Neuron (in vitro differentiated cells): Measurements from ENCODE around the gene CFD.
"Not testable (repeated sequence)": the region's sequence is repeated elsewhere in the genome, so short reads cannot be mapped to it uniquely, and the experiment has no call there.

Experiments used
- H2AFZ ChIP-seq: one replicate; pipeline ENCODE4 v1.6.1; 2013; ENCODE audit warnings: low read depth, mild to moderate bottlenecking, inconsistent platforms, low read length, moderate library complexity
- H3K27me3 ChIP-seq: one replicate; pipeline ENCODE4 v1.6.1; 2013; ENCODE audit warnings: low read length; ENCODE audit not compliant: insufficient read depth
- H3K36me3 ChIP-seq: one replicate; pipeline ENCODE4 v1.6.1; 2013; ENCODE audit warnings: low read length; ENCODE audit not compliant: insufficient read depth
- H3K4me1 ChIP-seq: one replicate; pipeline ENCODE4 v1.6.1; 2013; ENCODE audit warnings: low read length; ENCODE audit not compliant: insufficient read depth
- H3K4me3 ChIP-seq: 2 replicates; pipeline ENCODE4 v1.5.1; 2013; ENCODE audit warnings: mild to moderate bottlenecking, low read length, moderate library complexity
- H3K9me3 ChIP-seq: one replicate; pipeline ENCODE4 v1.6.1; 2013; ENCODE audit warnings: low read length

CFD gene

GRCh38 chr19:852136-853013 lies 7.1 kb upstream of the CFD start, which contains the start of gene ELANE:
Gene ELANE (plus strand): TSS chr19:852303. CDS start chr19:852329, 26 bp downstream.
- no peaks in the 10 kb centered on the region for H3K9me3 ChIP-seq
- H3K4me1 ChIP-seq = no peaks in the 10 kb centered on the region
- H2AFZ ChIP-seq = no peak within 1 kb of the TSS
- H3K27me3 ChIP-seq = no peaks in the 10 kb centered on the region
- no peak within 1 kb of the TSS for H3K4me3 ChIP-seq
- no peaks in the 10 kb centered on the region for H3K36me3 ChIP-seq

- H3K4me3 ChIP-seq = no peak overlapping the region
- H3K27me3 ChIP-seq = no peaks in the 10 kb centered on the region
- H3K36me3 ChIP-seq = no peaks in the 10 kb centered on the region
- no peak overlapping the region for H2AFZ ChIP-seq
- H3K4me1 ChIP-seq = no peaks in the 10 kb centered on the region
- H3K9me3 ChIP-seq = no peaks in the 10 kb centered on the region
Measured at GRCh38 chr19:853014-853585, 6.4 kb upstream of the CFD start.

- H2AFZ ChIP-seq, H3K4me3 ChIP-seq, H3K4me1 ChIP-seq, H3K36me3 ChIP-seq, H3K9me3 ChIP-seq, H3K27me3 ChIP-seq: not testable (repeated sequence)
Measured at GRCh38 chr19:853614-854220, 5.7 kb upstream of the CFD start.

- no peaks in the 10 kb centered on the region for H3K9me3 ChIP-seq
- no peak overlapping the region for H3K4me3 ChIP-seq
- H3K4me1 ChIP-seq = no peaks in the 10 kb centered on the region
- no peaks in the 10 kb centered on the region for H3K27me3 ChIP-seq
- H3K36me3 ChIP-seq = no peaks in the 10 kb centered on the region
- H2AFZ ChIP-seq = no peak overlapping the region
Measured at GRCh38 chr19:854549-854948, 4.9 kb upstream of the CFD start.

GRCh38 chr19:855142-855541 lies 4.3 kb upstream of the CFD start:
- peaks cover 2% of the 10 kb centered on the region for H3K4me1 ChIP-seq
- H3K4me3 ChIP-seq = no peak overlapping the region
- peaks cover 2% of the 10 kb centered on the region for H3K27me3 ChIP-seq
- no peak overlapping the region for H2AFZ ChIP-seq
- H3K36me3 ChIP-seq = no peaks in the 10 kb centered on the region
- H3K9me3 ChIP-seq = no peaks in the 10 kb centered on the region

- peaks cover 2% of the 10 kb centered on the region for H3K4me1 ChIP-seq
- no peaks in the 10 kb centered on the region for H3K36me3 ChIP-seq
- no peaks in the 10 kb centered on the region for H3K9me3 ChIP-seq
- H3K27me3 ChIP-seq = peaks cover 2% of the 10 kb centered on the region
- no peak overlapping the region for H3K4me3 ChIP-seq
- no peak overlapping the region for H2AFZ ChIP-seq
Measured at GRCh38 chr19:855566-856120, 3.8 kb upstream of the CFD start.

GRCh38 chr19:858284-858683 lies 1.2 kb upstream of the CFD start:
- peaks cover 2% of the 10 kb centered on the region for H3K27me3 ChIP-seq

GRCh38 chr19:861141-861755 lies 1.8 kb downstream of the CFD start:
- H2AFZ ChIP-seq = no peak overlapping the region
- H3K27me3 ChIP-seq = peaks cover 2% of the 10 kb centered on the region
- H3K4me1 ChIP-seq = peaks cover 2% of the 10 kb centered on the region
- H3K9me3 ChIP-seq = no peaks in the 10 kb centered on the region
- H3K4me3 ChIP-seq = no peak overlapping the region
- no peaks in the 10 kb centered on the region for H3K36me3 ChIP-seq

More at GRCh38 chr19:858284-858683, 1.2 kb upstream of the CFD start:
- Histone ChIP-seq H3K36me3 (no peaks in the 10 kb centered on the region), H3K4me1 (peaks cover 2% of the 10 kb centered on the region), H3K4me3 (no peak overlapping the region), H2AFZ (no peak overlapping the region), H3K9me3 (no peaks in the 10 kb centered on the region)

DNA sequence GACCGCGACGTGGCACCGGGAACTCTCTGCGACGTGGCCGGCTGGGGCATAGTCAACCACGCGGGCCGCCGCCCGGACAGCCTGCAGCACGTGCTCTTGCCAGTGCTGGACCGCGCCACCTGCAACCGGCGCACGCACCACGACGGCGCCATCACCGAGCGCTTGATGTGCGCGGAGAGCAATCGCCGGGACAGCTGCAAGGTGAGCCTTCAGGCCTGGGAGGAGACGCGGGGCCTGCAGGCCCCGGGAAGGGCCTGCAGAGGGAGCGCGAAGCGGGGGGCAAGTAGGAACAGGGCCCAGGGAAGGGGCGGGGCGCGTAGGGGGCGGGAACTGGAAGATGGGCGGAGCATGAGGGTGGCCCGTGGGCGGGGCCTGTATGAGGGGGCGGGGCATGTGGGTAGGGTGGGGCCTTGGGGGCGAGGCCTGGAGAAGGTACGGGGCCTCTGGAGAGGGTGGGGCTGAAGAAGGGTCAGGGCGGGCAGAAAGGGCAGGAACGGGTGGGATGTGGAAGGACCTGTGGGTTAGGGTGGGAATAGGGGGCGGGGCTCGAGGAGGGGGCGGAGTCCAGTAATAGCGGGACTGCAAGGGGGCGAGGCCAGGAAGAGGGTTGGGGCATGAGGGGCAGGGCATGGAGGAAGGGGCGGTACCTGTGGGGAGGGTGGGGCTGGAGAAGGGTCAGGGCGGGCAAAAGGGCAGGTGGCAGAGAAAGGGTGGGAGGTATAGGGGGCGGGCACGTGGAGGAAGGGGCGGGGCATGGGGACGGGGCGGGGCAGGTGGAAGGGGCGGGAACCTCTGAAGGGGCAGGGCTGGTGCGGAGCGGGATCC lies 2.5 kb downstream of the CFD start:
- H2AFZ ChIP-seq = no peak overlapping the region
- peaks cover 2% of the 10 kb centered on the region for H3K4me1 ChIP-seq
- H3K27me3 ChIP-seq = peaks cover 2% of the 10 kb centered on the region
- no peaks in the 10 kb centered on the region for H3K9me3 ChIP-seq
- no peak overlapping the region for H3K4me3 ChIP-seq
- no peaks in the 10 kb centered on the region for H3K36me3 ChIP-seq

DNA sequence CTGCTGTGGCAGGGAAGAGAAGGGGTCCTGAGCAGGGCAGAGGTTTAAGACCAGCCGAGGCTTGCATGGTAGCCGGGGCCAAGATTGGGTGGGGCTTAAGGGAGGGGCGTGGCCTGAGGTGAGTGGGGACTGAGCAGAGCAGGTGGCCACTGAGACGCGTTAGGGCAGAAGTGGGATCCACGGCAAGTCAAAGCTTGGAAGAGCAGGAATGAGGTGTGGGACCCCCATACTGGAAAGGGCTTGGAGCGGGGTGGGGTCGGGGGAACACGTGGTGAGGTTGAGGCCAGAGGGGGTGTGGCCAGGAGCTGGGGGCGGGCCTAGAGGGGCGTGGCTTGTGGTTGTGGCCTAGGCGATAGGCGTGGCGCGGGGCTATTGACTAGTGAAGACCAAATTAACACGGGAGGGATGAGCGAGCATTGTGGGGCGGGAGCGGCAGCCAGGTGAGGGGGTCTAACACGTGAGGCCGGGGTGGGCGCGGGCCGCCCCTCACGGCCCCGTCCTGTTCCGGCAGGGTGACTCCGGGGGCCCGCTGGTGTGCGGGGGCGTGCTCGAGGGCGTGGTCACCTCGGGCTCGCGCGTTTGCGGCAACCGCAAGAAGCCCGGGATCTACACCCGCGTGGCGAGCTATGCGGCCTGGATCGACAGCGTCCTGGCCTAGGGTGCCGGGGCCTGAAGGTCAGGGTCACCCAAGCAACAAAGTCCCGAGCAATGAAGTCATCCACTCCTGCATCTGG lies 3.3 kb downstream of the CFD start:
- Histone ChIP-seq H3K27me3 (peaks cover 2% of the 10 kb centered on the region), H3K36me3 (peaks cover 7% of the 10 kb centered on the region), H3K4me3 (no peak overlapping the region), H2AFZ (no peak overlapping the region), H3K4me1 (peaks cover 2% of the 10 kb centered on the region), H3K9me3 (no peaks in the 10 kb centered on the region)

DNA sequence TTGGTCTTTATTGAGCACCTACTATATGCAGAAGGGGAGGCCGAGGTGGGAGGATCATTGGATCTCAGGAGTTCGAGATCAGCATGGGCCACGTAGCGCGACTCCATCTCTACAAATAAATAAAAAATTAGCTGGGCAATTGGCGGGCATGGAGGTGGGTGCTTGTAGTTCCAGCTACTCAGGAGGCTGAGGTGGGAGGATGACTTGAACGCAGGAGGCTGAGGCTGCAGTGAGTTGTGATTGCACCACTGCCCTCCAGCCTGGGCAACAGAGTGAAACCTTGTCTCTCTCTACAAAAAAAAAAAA lies 3.8 kb downstream of the CFD start:
- no peak overlapping the region for H2AFZ ChIP-seq
- H3K4me3 ChIP-seq = no peak overlapping the region
- peaks cover 2% of the 10 kb centered on the region for H3K27me3 ChIP-seq
- peaks cover 1% of the 10 kb centered on the region for H3K9me3 ChIP-seq
- H3K4me1 ChIP-seq = peaks cover 2% of the 10 kb centered on the region
- H3K36me3 ChIP-seq = peaks cover 13% of the 10 kb centered on the region

- no peaks in the 10 kb centered on the region for H3K4me1 ChIP-seq
- H3K4me3 ChIP-seq = no peak overlapping the region
- no peak overlapping the region for H2AFZ ChIP-seq
Measured at GRCh38 chr19:866769-867300, 7.4 kb downstream of the CFD start.

More at GRCh38 chr19:866769-867300, 7.4 kb downstream of the CFD start:
- Histone ChIP-seq H3K27me3 (no peaks in the 10 kb centered on the region), H3K9me3 (peaks cover 4% of the 10 kb centered on the region), H3K36me3 (peaks cover 41% of the 10 kb centered on the region)
